ENCODE results near the gene TALDO1. TPM values are rescaled to one million over a fixed set of nuclear protein-coding genes. Genes with fewer than 3 reads are reported as not detected.

Gene TALDO1
- total and polyA plus RNA-seq, 2 of the 8 experiments (the other 6 are each of a cell fraction or from before 2014, with no cell fraction given) = 265 to 308 TPM

DNA sequence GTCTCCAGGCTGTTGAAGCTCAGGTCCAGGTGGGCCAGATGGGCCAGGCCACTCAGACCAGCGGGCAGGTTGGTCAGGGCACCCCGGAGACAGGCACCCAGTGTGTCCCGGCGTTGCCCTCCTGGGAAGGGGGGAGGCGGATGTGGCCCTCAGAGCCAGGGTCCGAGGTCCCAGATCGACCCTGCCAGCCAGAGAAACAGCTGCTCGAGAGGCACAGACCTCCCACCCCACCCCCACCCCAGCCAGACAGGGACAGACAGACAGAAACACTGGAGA, 56.1 kb downstream of the TALDO1 start:
- no peak overlapping the region for H4K5ac ChIP-seq (ENCODE audit: insufficient read length, low read depth, low read length)
- CTCF ChIA-PET (ENCODE audit: partially characterized antibody) = interaction anchor here (0.9 to 2.7 kb wide), 5 partner anchors 13 to 76 kb away, joined by 3 to 7 read pairs (median 3); partner anchors contain the start of gene CEND1
- TF ChIP-seq USF2 (IDR thresholded peaks at IDR 0.05; ENCODE audit: low read length) (no peak), BCL11A (IDR thresholded peaks at IDR 0.05; ENCODE audit: low read depth in 2 of 2, low read length in 2 of 2) (no peak), RXRA (IDR thresholded peaks at IDR 0.05; ENCODE audit: insufficient read depth, low read depth, low read length) (no peak), NANOG (IDR thresholded peaks at IDR 0.05; ENCODE audit: insufficient read depth, low read depth, low read length, poor library complexity, severe bottlenecking) (no peak), RAD21 (IDR thresholded peaks at IDR 0.05 in 1 of 2, conservative IDR thresholded peaks at IDR 0.05 in 1 of 2; ENCODE audit: low read depth in 2 of 2, low read length in 2 of 2) (no peak), ATF3 (IDR thresholded peaks at IDR 0.05; ENCODE audit: insufficient read depth, low read depth, low read length) (no peak), SUZ12 (IDR thresholded peaks at IDR 0.05; ENCODE audit: low read length) (no peak), BACH1 (IDR thresholded peaks at IDR 0.05; ENCODE audit: low read length) (no peak)
- TF ChIP-seq, protein P1, sequence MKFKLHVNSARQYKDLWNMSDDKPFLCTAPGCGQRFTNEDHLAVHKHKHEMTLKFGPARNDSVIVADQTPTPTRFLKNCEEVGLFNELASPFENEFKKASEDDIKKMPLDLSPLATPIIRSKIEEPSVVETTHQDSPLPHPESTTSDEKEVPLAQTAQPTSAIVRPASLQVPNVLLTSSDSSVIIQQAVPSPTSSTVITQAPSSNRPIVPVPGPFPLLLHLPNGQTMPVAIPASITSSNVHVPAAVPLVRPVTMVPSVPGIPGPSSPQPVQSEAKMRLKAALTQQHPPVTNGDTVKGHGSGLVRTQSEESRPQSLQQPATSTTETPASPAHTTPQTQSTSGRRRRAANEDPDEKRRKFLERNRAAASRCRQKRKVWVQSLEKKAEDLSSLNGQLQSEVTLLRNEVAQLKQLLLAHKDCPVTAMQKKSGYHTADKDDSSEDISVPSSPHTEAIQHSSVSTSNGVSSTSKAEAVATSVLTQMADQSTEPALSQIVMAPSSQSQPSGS (IDR thresholded peaks at IDR 0.05; ENCODE audit: low read length) = no peak

More for the DNA sequence above, 56.1 kb downstream of the TALDO1 start:
- Histone ChIP-seq H4K91ac (replicated peaks; ENCODE audit: insufficient read length, low read length) (no peak overlapping the region), H3K23me2 (ENCODE audit: low read depth, low read length) (peaks cover 9% of the 10 kb centered on the region; the same call in 1 of the 2 replicates), H2BK20ac (ENCODE audit: low read length) (no peak overlapping the region), H3K79me2 (ENCODE audit: control insufficient read depth in 1 of 2, insufficient read depth in 2 of 2, low read length in 2 of 2) (no peaks in the 10 kb centered on the region; a peak in 1 of 4 replicates), H3K79me1 (ENCODE audit: low read depth, low read length) (peaks cover 2% of the 10 kb centered on the region; the same call in 1 of the 2 replicates), H2BK5ac (ENCODE audit: low read depth, low read length) (0 out of 2 replicates have a peak overlapping the region, but pooled peaks have one; percentile 67), H2BK15ac (ENCODE audit: low read length) (no peak overlapping the region), H3K4me2 (ENCODE audit: insufficient read depth in 1 of 2, low read depth in 2 of 2, low read length in 2 of 2) (peak overlapping the region; percentile 67 to 83; a peak in 2 of 4 replicates), H3K4me3 (ENCODE audit: extremely low read depth in 1 of 4, insufficient read depth in 2 of 4, low read depth in 3 of 4, low read length in 4 of 4) (no peak overlapping the region), H3K36me3 (ENCODE audit: control insufficient read depth in 2 of 4, insufficient read depth in 4 of 4, low read length in 3 of 4) (peaks cover 3 to 30% (median 6%) of the 10 kb centered on the region in 4 experiments; a peak in 5 of 8 replicates), H3K9ac (replicated peaks in 1 of 4; ENCODE audit: extremely low read depth in 1 of 4, low read depth in 3 of 4, low read length in 3 of 4) (no peak overlapping the region), H3K14ac (ENCODE audit: insufficient read length) (no peak overlapping the region), H3K23ac (ENCODE audit: insufficient read length) (no peak overlapping the region), H3K4me1 (replicated peaks in 1 of 4; ENCODE audit: control insufficient read depth in 3 of 4, insufficient read depth in 4 of 4, low read length in 3 of 4) (peaks cover 0 to 8% (median 7%) of the 10 kb centered on the region in 4 experiments; a peak in 5 of 7 replicates), H2BK120ac (replicated peaks; ENCODE audit: low read depth, low read length) (no peak overlapping the region), H3K27me3 (replicated peaks in 1 of 4; ENCODE audit: control insufficient read depth in 3 of 4, extremely low read depth in 1 of 4, insufficient read depth in 3 of 4, low read length in 3 of 4) (no peaks in the 10 kb centered on the region; a peak in 1 of 7 replicates), H3K18ac (ENCODE audit: extremely low read depth, low read length) (no peak overlapping the region), H4K20me1 (replicated peaks in 1 of 2; ENCODE audit: control insufficient read depth in 1 of 2, insufficient read depth in 2 of 2, low read length in 2 of 2) (peaks cover 0 to 8% of the 10 kb centered on the region in 2 experiments), H2BK12ac (ENCODE audit: low read depth, low read length) (0 out of 2 replicates have a peak overlapping the region, but pooled peaks have one; percentile 9), H3K9me3 (ENCODE audit: insufficient read depth in 2 of 2, low read depth in 1 of 2, low read length in 1 of 2) (no peaks in the 10 kb centered on the region), H3K4ac (replicated peaks; ENCODE audit: insufficient read length, low read depth, low read length) (no peak overlapping the region), H2AFZ (ENCODE audit: low read length) (no peak overlapping the region), H2AK5ac (ENCODE audit: low read depth, low read length) (no peak overlapping the region), H3K56ac (replicated peaks; ENCODE audit: insufficient read length, low read depth, low read length) (no peak overlapping the region), H4K8ac (ENCODE audit: extremely low read depth, insufficient read depth, low read length) (no peak overlapping the region), H3K27ac (ENCODE audit: low read depth, low read length) (no peak overlapping the region)
- FAIRE-seq (no peak), DNase-seq (ENCODE audit: low read depth in 1 of 2, low spot score in 2 of 2) (no peak)
- POLR2A ChIA-PET (ENCODE audit: partially characterized antibody) = interaction anchor here (0.6 to 53.0 kb wide), 6 partner anchors 9 to 159 kb away, joined by 3 to 1917 read pairs (median 8); partner anchors contain the start of genes CD151, CEND1, CRACR2B and PNPLA2
- WGBS, 2 experiments (ENCODE audit: extremely low coverage in 1 of 2, insufficient coverage in 1 of 2, insufficient read length in 1 of 2, insufficient replicate concordance in 2 of 2, low coverage in 1 of 2, low lambda C conversion rate in 2 of 2, missing lambda C conversion rate in 1 of 2) = 93% methylated on average over 4 of the region's 8 CpGs; no CpG with 5 or more reads in 1 of the 2 experiments

All from H1 (cell line).